GM18526 (cell line): ENCODE results near the gene UGT2B7.

Experiments used
- POLR2A ChIP-seq: IDR thresholded peaks from 3 replicates; pipeline ENCODE4 v1.6.1; 2011; ENCODE audit not compliant: insufficient read length; ENCODE audit errors: extremely low read depth

The UGT2B7 gene

DNA sequence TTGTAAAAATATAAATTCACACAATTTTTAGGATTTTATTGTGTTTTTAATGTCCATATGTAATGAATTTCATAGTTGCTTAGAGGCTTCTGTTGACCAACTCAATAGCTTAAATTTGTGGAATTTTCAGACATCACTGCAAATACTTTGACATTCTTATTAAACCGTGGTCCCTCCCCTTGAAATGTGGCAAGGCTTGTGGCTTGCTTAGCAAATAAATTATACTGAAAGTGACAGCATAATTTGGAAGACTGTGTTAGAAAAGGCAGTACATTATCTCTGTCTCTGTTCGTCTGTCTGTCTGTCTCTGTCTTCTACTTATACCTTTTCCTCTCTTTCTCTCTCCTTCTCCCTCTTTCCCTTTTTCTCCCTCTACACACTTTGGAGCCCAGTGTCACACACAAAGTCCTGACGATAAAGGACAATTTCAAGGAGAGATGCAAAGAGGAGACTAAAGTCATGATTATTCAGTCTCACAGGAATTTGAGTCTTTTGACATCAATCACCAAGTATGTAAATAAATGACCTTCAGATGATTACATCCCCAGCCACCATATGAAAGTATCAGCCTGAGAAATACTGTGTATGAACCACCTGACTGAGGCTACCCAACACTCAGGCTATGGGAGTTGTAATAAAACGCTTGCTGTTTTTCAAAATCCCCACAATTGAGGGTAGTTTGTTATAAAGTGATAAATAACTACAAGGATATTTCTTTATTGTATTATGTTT lies 21.0 kb upstream of the UGT2B7 start:
- TF ChIP-seq POLR2A, result no peak

DNA sequence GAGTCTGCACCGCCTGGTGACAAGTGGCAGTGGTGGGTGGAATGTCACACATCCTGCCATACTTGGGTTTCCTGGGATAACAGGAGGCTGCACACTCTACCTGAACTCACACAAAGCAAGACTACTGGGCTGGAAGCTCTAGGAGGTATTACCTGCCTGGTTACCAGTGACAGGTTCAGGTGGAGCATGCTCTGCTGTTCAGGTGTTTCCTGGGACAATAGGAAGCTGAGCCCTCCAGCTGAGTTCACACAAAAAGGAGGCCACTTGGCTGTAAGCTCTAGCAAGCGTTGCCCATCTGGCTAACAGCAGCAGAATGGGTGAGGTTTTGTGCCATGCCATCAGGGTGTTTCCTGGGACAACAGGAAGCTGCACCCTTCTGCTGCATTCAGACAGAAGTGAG lies 17.4 kb upstream of the UGT2B7 start:
- TF ChIP-seq POLR2A, result no peak

DNA sequence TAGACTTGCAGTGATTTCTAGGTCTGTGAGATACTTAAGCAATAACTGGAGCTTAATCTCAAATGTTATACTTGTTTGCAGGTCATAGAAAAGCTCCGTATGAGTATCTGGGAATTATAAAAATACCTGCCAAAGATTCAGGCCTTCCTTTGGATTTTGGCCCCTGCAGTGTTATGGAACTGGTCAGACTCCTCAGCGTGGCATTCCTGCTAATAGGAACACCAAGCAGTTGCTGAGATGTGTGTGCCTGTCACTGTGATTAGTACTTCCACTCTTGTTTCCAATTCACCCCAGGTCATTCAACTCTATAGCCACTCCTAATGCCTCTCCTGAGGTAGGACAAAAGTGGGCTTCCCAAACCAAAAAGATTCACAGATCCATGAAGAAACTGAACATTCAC lies 7.8 kb upstream of the UGT2B7 start:
- TF ChIP-seq POLR2A, result no peak

DNA sequence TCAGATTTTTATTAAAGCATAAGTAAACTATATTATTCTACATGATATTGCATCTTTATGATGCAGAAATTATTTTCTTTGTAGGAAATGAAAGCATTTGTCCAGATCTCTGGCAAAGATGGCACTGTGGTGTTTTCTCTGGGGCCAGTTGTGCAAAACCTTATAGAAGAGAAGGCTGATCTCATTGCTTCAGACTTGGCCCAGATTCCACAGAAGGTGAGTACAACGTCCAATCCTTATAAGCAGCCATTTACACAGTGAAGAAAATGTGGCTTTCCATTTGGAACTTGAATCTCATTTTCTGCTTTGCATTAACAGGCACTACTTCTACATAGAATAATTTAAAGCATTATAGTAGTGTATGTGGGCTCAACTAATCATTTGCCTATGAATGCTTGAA lies 6.9 kb upstream of the UGT2B7 start:
- no peak for TF ChIP-seq POLR2A

DNA sequence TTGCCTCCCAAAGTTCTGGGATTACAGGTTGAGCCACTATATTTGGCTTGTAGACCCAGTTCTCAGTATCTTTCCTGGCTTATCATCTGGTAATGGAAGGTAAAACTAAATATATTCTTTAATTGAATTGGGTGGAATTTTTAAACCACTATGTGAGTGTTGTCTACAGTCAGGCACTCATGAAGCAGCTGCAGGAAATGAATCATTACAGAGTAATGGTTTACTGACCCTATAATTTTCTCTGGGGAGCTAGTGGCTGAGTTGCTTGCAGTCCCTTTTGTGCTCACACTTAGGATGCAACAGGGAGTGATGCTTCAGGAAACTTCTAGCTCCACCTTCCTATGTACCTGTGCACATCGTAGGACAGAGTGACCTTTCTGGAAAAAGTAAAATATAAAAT lies 4.1 kb upstream of the UGT2B7 start:
- TF ChIP-seq POLR2A, result no peak

- no peak for TF ChIP-seq POLR2A
These were observed 3.2 kb upstream of the UGT2B7 start for GRCh38 chr4:69092980-69093568.

DNA sequence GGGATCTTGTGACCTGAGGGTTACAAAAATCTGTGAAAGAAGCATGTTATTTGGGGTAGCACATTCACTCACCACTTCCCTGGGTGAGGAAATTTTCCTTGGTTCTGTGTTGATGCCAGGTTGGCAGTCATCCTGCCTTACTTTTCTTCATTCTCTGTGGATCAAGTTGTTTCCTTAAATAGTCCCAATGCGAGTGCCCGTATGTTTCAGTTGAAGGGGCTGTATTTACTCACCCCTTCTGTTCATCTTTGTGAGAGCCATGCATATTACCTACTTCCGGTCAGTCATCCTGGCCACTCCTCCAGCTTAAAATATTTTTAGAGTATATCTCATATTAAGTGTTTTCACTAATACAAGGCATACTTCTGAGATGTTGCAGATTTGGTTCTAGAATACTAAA lies 2.6 kb upstream of the UGT2B7 start:
- no peak for TF ChIP-seq POLR2A

DNA sequence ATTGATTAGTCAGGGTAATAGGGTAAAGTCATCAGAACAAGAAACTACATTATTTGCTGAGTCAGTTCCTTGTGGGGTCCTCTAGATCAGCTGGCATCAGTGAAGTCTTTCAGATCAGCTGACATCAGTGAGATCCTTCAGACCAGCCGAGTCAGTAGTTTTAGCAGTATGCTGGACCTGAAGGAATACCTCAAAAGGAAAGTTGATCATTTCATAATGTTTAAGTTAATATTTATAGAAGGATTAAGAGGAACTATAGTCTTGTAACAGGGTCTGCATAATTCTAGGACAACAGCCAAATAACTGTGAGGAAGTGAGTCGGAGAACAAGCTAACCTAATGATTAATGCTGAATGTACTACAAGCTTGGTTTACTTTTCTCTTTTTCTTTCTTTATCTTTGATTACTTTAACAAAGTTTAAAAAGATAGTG lies 958 bp upstream of the UGT2B7 start:
- TF ChIP-seq POLR2A, result no peak

DNA sequence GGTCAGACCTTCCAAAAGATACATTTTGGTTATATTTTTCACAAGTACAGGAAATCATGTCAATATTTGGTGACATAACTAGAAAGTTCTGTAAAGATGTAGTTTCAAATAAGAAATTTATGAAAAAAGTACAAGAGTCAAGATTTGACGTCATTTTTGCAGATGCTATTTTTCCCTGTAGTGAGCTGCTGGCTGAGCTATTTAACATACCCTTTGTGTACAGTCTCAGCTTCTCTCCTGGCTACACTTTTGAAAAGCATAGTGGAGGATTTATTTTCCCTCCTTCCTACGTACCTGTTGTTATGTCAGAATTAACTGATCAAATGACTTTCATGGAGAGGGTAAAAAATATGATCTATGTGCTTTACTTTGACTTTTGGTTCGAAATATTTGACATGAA lies 536 bp downstream of the UGT2B7 start:
- no peak for TF ChIP-seq POLR2A

GRCh38 chr4:69098470-69098869 lies 2.2 kb downstream of the UGT2B7 start:
- no peak for TF ChIP-seq POLR2A

- TF ChIP-seq POLR2A, result no peak
These were observed 3.6 kb downstream of the UGT2B7 start for GRCh38 chr4:69099910-69100309.

- no peak for TF ChIP-seq POLR2A
These were observed 8.5 kb downstream of the UGT2B7 start for GRCh38 chr4:69104719-69105275.

DNA sequence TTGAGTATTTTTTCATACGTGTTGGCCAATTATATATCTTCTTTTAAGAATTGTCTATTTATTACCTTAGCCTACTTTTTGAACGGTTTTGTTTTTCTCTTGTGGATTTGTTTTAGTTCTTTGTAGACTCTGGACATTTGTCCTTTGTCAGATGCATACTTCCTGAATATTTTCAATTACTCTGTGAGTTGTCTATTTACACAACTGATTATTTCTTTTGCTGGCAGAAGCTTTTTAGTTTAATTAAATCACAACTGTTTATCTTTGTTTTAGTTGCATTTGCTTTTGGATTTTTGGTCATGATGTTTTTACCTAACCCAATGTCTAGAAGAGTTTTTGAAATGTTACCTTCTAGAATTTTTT lies 19.6 kb downstream of the UGT2B7 start:
- no peak for TF ChIP-seq POLR2A

- no peak for TF ChIP-seq POLR2A
These were observed 20.5 kb downstream of the UGT2B7 start for GRCh38 chr4:69116645-69117321.

DNA sequence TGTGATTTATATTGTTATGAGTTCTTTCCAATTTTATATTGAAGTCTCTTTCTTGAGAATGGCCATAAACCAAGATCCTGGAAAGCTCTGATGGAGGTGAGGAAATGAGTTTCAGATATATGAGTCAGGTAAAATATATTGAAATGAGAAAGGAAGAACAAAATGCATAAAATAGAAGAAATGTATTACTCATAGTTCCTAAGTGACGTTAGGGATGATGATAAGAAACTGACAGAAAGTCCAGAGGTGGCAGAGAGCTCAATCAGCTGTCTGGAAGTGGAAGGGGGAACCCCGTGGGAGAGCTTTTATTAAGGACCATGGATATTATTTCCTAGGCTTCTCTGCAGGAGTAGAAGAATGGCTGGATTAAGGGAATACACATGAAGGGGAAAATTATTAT lies 24.6 kb downstream of the UGT2B7 start:
- TF ChIP-seq POLR2A, result no peak

- no peak for TF ChIP-seq POLR2A
These were observed 26.2 kb downstream of the UGT2B7 start for GRCh38 chr4:69122476-69122875.
